Measurements from ENCODE around the gene DAGLA.

The DAGLA gene

GRCh38 chr11:61682093-61682732 lies 2.0 kb downstream of the DAGLA start:
- Histone ChIP-seq H3K9me3 (ENCODE audit: insufficient read depth, low read length) (no peaks in the 10 kb centered on the region), H3K4me3 (ENCODE audit: insufficient read length, low read depth) (no peak overlapping the region), H3K36me3 (ENCODE audit: insufficient read depth, insufficient read length, low read length) (no peaks in the 10 kb centered on the region), H3K27me3 (ENCODE audit: insufficient read depth, insufficient read length) (peaks cover 12% of the 10 kb centered on the region), H3K9ac (ENCODE audit: insufficient read length, low read depth) (no peak overlapping the region), H3K4me1 (ENCODE audit: insufficient read depth, insufficient read length) (peaks cover 26% of the 10 kb centered on the region)
- no peak for TF ChIP-seq YY1 (IDR thresholded peaks at IDR 0.05; ENCODE audit: insufficient read depth, insufficient read length)
- no peak for TF ChIP-seq ZNF274 (IDR thresholded peaks at IDR 0.05; ENCODE audit: low read depth, low read length)
- TF ChIP-seq SUZ12 (IDR thresholded peaks at IDR 0.05; ENCODE audit: extremely low read depth, insufficient read depth, insufficient read length) = no peak
- DNase-seq (ENCODE audit: low read depth, low spot score) = no peak

- peaks cover 12% of the 10 kb centered on the region for H3K27me3 ChIP-seq (ENCODE audit: insufficient read depth, insufficient read length)
- H3K4me3 ChIP-seq (ENCODE audit: insufficient read length, low read depth) = no peak overlapping the region
These were observed 2.9 kb downstream of the DAGLA start for GRCh38 chr11:61682906-61683675.

GRCh38 chr11:61683961-61684869 lies 4.0 kb downstream of the DAGLA start:
- TF ChIP-seq ZNF274 (IDR thresholded peaks at IDR 0.05; ENCODE audit: low read depth, low read length) = no peak
- TF ChIP-seq SUZ12 (IDR thresholded peaks at IDR 0.05; ENCODE audit: extremely low read depth, insufficient read depth, insufficient read length) = no peak
- TF ChIP-seq YY1 (IDR thresholded peaks at IDR 0.05; ENCODE audit: insufficient read depth, insufficient read length) = no peak
- Histone ChIP-seq H3K27me3 (ENCODE audit: insufficient read depth, insufficient read length) (peaks cover 12% of the 10 kb centered on the region), H3K4me1 (ENCODE audit: insufficient read depth, insufficient read length) (peaks cover 35% of the 10 kb centered on the region), H3K36me3 (ENCODE audit: insufficient read depth, insufficient read length, low read length) (no peaks in the 10 kb centered on the region), H3K9me3 (ENCODE audit: insufficient read depth, low read length) (no peaks in the 10 kb centered on the region), H3K9ac (ENCODE audit: insufficient read length, low read depth) (no peak overlapping the region), H3K4me3 (ENCODE audit: insufficient read length, low read depth) (no peak overlapping the region)
- no peak for DNase-seq (ENCODE audit: low read depth, low spot score)

More at GRCh38 chr11:61682906-61683675, 2.9 kb downstream of the DAGLA start:
- H3K36me3 ChIP-seq (ENCODE audit: insufficient read depth, insufficient read length, low read length) = no peaks in the 10 kb centered on the region
- H3K4me1 ChIP-seq (ENCODE audit: insufficient read depth, insufficient read length) = peaks cover 29% of the 10 kb centered on the region
- H3K9ac ChIP-seq (ENCODE audit: insufficient read length, low read depth) = peak overlapping the region; percentile 33
- DNase-seq (ENCODE audit: low read depth, low spot score) = no peak
- no peak for TF ChIP-seq ZNF274 (IDR thresholded peaks at IDR 0.05; ENCODE audit: low read depth, low read length)
- no peak for TF ChIP-seq YY1 (IDR thresholded peaks at IDR 0.05; ENCODE audit: insufficient read depth, insufficient read length)
- no peak for TF ChIP-seq SUZ12 (IDR thresholded peaks at IDR 0.05; ENCODE audit: extremely low read depth, insufficient read depth, insufficient read length)
- no peaks in the 10 kb centered on the region for H3K9me3 ChIP-seq (ENCODE audit: insufficient read depth, low read length)

- Histone ChIP-seq H3K27me3 (ENCODE audit: insufficient read depth, insufficient read length) (peaks cover 12% of the 10 kb centered on the region), H3K4me1 (ENCODE audit: insufficient read depth, insufficient read length) (peaks cover 35% of the 10 kb centered on the region), H3K9me3 (ENCODE audit: insufficient read depth, low read length) (no peaks in the 10 kb centered on the region), H3K9ac (ENCODE audit: insufficient read length, low read depth) (no peak overlapping the region), H3K36me3 (ENCODE audit: insufficient read depth, insufficient read length, low read length) (no peaks in the 10 kb centered on the region), H3K4me3 (ENCODE audit: insufficient read length, low read depth) (no peak overlapping the region)
- DNase-seq (ENCODE audit: low read depth, low spot score) = no peak
- no peak for TF ChIP-seq SUZ12 (IDR thresholded peaks at IDR 0.05; ENCODE audit: extremely low read depth, insufficient read depth, insufficient read length)
- no peak for TF ChIP-seq ZNF274 (IDR thresholded peaks at IDR 0.05; ENCODE audit: low read depth, low read length)
These were observed 4.9 kb downstream of the DAGLA start for GRCh38 chr11:61684870-61685616.

DNA sequence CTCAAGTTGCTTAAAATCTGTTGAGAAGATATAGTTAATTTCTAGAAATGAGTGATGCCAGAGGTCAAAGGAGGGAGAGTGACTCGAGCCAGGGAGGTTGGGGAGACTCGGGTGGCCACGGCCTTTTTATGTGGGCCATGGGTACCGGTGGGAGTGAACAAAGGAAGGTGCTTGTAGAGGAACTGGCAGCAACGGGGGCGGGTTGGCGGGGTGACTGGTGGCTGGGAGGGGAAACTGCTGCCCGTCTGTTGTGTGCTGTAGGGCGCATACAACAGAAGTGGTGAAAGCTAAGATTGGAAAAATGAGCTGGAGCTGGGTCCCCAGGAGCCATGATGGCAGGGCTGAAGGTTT lies 5.4 kb downstream of the DAGLA start:
- Histone ChIP-seq H3K36me3 (ENCODE audit: insufficient read depth, insufficient read length, low read length) (no peaks in the 10 kb centered on the region), H3K9ac (ENCODE audit: insufficient read length, low read depth) (no peak overlapping the region), H3K27me3 (ENCODE audit: insufficient read depth, insufficient read length) (peaks cover 10% of the 10 kb centered on the region), H3K9me3 (ENCODE audit: insufficient read depth, low read length) (no peaks in the 10 kb centered on the region), H3K4me3 (ENCODE audit: insufficient read length, low read depth) (no peak overlapping the region), H3K4me1 (ENCODE audit: insufficient read depth, insufficient read length) (peaks cover 37% of the 10 kb centered on the region)
- DNase-seq (ENCODE audit: low read depth, low spot score) = no peak
- TF ChIP-seq SUZ12 (IDR thresholded peaks at IDR 0.05; ENCODE audit: extremely low read depth, insufficient read depth, insufficient read length) = no peak
- TF ChIP-seq ZNF274 (IDR thresholded peaks at IDR 0.05; ENCODE audit: low read depth, low read length) = no peak
- TF ChIP-seq YY1 (IDR thresholded peaks at IDR 0.05; ENCODE audit: insufficient read depth, insufficient read length) = no peak

GRCh38 chr11:61686066-61686465 lies 5.9 kb downstream of the DAGLA start:
- H3K9me3 ChIP-seq (ENCODE audit: insufficient read depth, low read length) = no peaks in the 10 kb centered on the region
- no peaks in the 10 kb centered on the region for H3K36me3 ChIP-seq (ENCODE audit: insufficient read depth, insufficient read length, low read length)
- peaks cover 5% of the 10 kb centered on the region for H3K27me3 ChIP-seq (ENCODE audit: insufficient read depth, insufficient read length)
- H3K4me1 ChIP-seq (ENCODE audit: insufficient read depth, insufficient read length) = peaks cover 41% of the 10 kb centered on the region
- no peak overlapping the region for H3K4me3 ChIP-seq (ENCODE audit: insufficient read length, low read depth)
- no peak for TF ChIP-seq ZNF274 (IDR thresholded peaks at IDR 0.05; ENCODE audit: low read depth, low read length)
- no peak for TF ChIP-seq YY1 (IDR thresholded peaks at IDR 0.05; ENCODE audit: insufficient read depth, insufficient read length)
- no peak for TF ChIP-seq SUZ12 (IDR thresholded peaks at IDR 0.05; ENCODE audit: extremely low read depth, insufficient read depth, insufficient read length)
- no peak for DNase-seq (ENCODE audit: low read depth, low spot score)
- H3K9ac ChIP-seq (ENCODE audit: insufficient read length, low read depth) = no peak overlapping the region

All from NT2/D1 (cell line).